HFFc6 (cell line): ENCODE data around the gene PRKG1. TPM values are rescaled to one million over a fixed set of nuclear protein-coding genes. Genes with fewer than 3 reads are reported as not detected.

Experiments used
- DNase-seq: peaks from one replicate; pipeline ENCODE4 v3.0.0-alpha.2; 2018
- H3K27ac Mint-ChIP-seq: 2 replicates; pipeline ENCODE4 v1.8.0; 2020; ENCODE audit warnings: mild to moderate bottlenecking, mixed read lengths
- H3K27me3 Mint-ChIP-seq: 2 replicates; pipeline ENCODE4 v1.8.0; 2021; ENCODE audit warnings: mild to moderate bottlenecking, moderate library complexity, mixed read lengths; ENCODE audit not compliant: insufficient read depth
- H3K36me3 Mint-ChIP-seq: 2 replicates; pipeline ENCODE4 v1.8.0; 2021; ENCODE audit warnings: low read depth, mixed read lengths
- H3K4me1 Mint-ChIP-seq: 2 replicates; pipeline ENCODE4 v1.8.0; 2020; ENCODE audit warnings: low read depth, mixed read lengths
- H3K4me3 Mint-ChIP-seq: 2 replicates; pipeline ENCODE4 v1.8.0; 2020; ENCODE audit warnings: mild to moderate bottlenecking, moderate library complexity, mixed read lengths
- H3K9me3 Mint-ChIP-seq: 2 replicates; pipeline ENCODE4 v1.8.0; 2020; ENCODE audit warnings: mild to moderate bottlenecking, mixed read lengths
- total RNA-seq, 6 experiments: library from RNA; stranded (reverse); fragmentation: NEBNext Ultra II Directional; extraction: Animal tissue kit (Norgen Biotek cat#: 25700); gene quantifications; 2 replicates in 1 of 6; 3 replicates in 5 of 6; pipeline ENCODE4 v1.2.3, GENCODE V29; 2021
- TF ChIP-seq, protein P1 (sequence below): fragments of 200-600 bp; sonication (generic); IDR thresholded peaks from 2 replicates; pipeline ENCODE4 v1.5.0; 2021; ENCODE audit warnings: antibody characterized with exemption, mild to moderate bottlenecking

The PRKG1 gene
- total RNA-seq, 6 experiments from 2014 or later: 9.3 to 10.1 (median 9.8) TPM

DNA sequence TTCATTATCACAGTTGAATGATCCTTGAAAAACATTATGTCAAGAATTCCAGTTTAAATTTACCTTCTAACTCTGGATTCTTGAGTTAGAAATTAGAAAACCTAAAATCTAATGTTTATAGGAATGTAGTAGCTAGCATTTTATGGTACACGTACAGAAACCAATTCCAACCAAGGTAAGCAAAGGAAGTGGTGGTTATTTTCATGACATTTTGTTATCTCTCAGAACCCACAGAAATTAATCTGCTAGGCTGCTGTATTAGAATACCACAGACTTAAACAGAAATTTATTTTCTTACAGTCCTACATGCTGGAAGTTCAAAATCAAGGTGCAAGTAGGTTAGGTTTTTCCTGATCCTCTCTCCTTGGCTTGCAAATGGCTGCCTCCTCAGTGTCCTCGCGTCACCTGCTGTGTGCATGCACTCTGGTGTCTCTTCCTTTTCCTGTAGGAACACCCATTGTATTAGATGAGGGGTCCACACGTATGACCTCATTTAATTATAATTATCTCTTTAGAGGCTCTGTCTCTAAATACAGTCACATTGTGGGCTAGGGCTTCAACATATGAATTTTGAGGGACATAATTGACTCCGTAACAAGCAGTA, 633.6 kb downstream of the PRKG1 start:
- Mint-ChIP-seq H3K4me3 (no peak overlapping the region), H3K27me3 (no peaks in the 10 kb centered on the region), H3K36me3 (no peaks in the 10 kb centered on the region)

DNA sequence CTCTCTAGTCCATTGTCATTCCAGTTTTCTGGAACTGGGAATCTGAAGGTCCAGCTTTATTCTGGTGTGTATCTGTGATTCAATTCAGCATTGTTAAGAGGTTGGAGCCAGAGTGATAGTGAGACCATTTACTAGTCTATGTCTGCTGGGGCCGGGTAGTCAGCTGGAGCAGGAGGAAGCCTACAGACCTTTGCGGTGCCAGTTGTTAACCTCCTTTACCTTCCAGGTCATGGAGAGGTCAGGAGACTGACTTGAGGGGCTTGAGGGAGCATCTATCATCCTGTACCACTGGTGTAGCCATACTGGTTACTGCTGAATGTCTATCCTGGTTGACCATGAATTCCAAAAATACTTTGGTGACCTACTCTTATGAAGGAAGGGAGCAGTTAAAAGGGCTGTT, 634.3 kb downstream of the PRKG1 start:
- TF ChIP-seq, protein P1, sequence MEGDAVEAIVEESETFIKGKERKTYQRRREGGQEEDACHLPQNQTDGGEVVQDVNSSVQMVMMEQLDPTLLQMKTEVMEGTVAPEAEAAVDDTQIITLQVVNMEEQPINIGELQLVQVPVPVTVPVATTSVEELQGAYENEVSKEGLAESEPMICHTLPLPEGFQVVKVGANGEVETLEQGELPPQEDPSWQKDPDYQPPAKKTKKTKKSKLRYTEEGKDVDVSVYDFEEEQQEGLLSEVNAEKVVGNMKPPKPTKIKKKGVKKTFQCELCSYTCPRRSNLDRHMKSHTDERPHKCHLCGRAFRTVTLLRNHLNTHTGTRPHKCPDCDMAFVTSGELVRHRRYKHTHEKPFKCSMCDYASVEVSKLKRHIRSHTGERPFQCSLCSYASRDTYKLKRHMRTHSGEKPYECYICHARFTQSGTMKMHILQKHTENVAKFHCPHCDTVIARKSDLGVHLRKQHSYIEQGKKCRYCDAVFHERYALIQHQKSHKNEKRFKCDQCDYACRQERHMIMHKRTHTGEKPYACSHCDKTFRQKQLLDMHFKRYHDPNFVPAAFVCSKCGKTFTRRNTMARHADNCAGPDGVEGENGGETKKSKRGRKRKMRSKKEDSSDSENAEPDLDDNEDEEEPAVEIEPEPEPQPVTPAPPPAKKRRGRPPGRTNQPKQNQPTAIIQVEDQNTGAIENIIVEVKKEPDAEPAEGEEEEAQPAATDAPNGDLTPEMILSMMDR: no peak
- no peaks in the 10 kb centered on the region for H3K36me3 Mint-ChIP-seq

More for the DNA sequence above, 633.6 kb downstream of the PRKG1 start:
- no peak for DNase-seq
- Mint-ChIP-seq H3K9me3 (no peaks in the 10 kb centered on the region), H3K27ac (no peak overlapping the region), H3K4me1 (no peaks in the 10 kb centered on the region)
- TF ChIP-seq, protein P1: no peak

DNA sequence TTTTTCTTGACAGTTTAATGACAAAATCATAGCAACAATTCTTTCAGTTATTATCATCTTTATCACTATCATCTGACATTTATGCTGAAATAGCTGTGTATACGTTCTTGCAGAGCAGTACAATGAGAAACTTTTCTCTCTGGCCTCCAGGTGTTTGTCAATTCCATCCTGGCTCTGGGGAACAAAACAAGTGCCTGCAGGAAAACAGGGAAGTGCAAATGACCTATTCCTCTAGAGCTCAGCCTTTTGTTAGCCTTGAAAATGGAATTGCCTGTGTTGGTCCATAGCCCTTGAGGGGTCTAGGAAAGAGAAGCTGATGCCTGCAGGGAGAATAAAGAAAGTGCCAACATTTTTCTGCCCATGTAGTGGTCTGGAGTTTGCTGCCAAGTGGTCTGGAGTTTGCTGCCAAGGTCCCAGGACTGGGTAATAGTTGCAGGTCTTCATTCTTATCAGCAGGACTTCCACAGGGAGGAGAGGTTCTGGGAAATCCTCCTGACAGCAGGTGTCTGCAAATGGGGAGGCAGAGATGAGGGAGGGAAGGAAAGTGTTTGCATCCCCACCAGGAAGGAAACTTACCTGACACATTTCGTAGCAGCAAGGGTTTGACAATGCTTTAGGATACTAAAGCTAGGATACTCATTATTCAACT, 635.2 kb downstream of the PRKG1 start:
- H3K4me1 Mint-ChIP-seq: no peaks in the 10 kb centered on the region
- H3K9me3 Mint-ChIP-seq: no peaks in the 10 kb centered on the region
- H3K36me3 Mint-ChIP-seq: no peaks in the 10 kb centered on the region
- no peak overlapping the region for H3K4me3 Mint-ChIP-seq
- TF ChIP-seq, protein P1: no peak
- H3K27ac Mint-ChIP-seq: no peak overlapping the region
- DNase-seq: no peak
- no peaks in the 10 kb centered on the region for H3K27me3 Mint-ChIP-seq

More for the DNA sequence above, 634.3 kb downstream of the PRKG1 start:
- Mint-ChIP-seq H3K27me3 (no peaks in the 10 kb centered on the region), H3K4me1 (no peaks in the 10 kb centered on the region), H3K4me3 (no peak overlapping the region), H3K9me3 (no peaks in the 10 kb centered on the region), H3K27ac (no peak overlapping the region)
- no peak for DNase-seq

DNA sequence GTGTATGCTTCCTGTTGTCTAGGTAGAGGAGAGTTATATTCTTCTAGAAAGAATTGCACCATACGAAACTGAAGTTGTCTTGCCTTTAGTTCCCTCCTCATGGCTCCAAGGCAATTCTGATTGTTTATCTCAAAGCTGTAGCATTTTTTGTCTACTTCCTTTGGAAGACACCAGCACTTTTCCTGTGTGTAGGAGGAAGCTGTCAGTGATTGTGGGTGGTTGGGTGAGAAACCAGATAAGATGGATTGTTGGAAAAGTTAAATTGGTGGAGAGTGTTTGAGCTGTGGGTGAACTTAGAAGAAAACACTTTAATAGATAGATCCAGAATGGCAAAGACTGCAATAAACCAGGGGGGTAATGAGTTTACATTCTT, 637.2 kb downstream of the PRKG1 start:
- no peak overlapping the region for H3K27ac Mint-ChIP-seq
- no peak for DNase-seq
- H3K36me3 Mint-ChIP-seq: no peaks in the 10 kb centered on the region
- H3K4me1 Mint-ChIP-seq: no peaks in the 10 kb centered on the region
- no peaks in the 10 kb centered on the region for H3K9me3 Mint-ChIP-seq
- H3K4me3 Mint-ChIP-seq: no peak overlapping the region
- no peaks in the 10 kb centered on the region for H3K27me3 Mint-ChIP-seq
- TF ChIP-seq, protein P1: no peak

DNA sequence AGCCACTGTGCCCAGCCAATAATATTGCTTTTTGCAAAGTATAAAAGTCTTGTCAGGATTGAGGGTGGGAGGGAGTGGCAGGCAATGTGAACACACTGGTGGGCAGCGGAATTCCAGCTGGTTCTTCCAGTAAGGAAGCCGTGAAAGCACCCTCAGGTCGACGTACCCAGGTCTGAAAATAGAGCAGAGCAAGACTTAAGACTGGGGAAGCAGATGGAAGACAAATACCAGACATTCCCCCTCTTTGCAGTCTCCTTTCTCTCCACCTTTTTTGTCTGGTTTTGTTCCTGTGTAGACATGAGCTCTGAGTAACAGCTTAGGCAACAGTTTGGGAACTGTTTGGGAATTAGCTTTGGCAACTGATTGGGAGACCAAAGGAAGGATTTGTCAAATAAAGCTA, 642.7 kb downstream of the PRKG1 start:
- Mint-ChIP-seq H3K4me3 (no peak overlapping the region), H3K4me1 (peaks cover 15% of the 10 kb centered on the region), H3K9me3 (no peaks in the 10 kb centered on the region), H3K27me3 (peaks cover 2% of the 10 kb centered on the region; the same call in 1 of the 2 replicates), H3K27ac (no peak overlapping the region), H3K36me3 (no peaks in the 10 kb centered on the region)
- TF ChIP-seq, protein P1: no peak
- no peak for DNase-seq
